T47D (cell line): ENCODE data around the gene CARD16.

Experiments used
- DNase-seq, 2 experiments: peaks; one replicate each; pipeline versions ENCODE4 v3.0.0 to v3.0.0-alpha.2; 2011 to 2012; ENCODE audit warnings: low read depth in 1 of 2, low spot score in 1 of 2
- JUND ChIP-seq: IDR thresholded peaks from 2 replicates; pipeline ENCODE4 v1.6.1; 2012; ENCODE audit warnings: low read depth
- in situ Hi-C: cut with HindIII; loops from 2 replicates; pipeline ENCODE4 v1.10.0; 2016; ENCODE audit warnings: low sequenced_read_pairs, low pct_unique_long_range_greater_than_20kb

Gene CARD16

GRCh38 chr11:105033781-105034180 lies 11.4 kb downstream of the CARD16 start:
- in situ Hi-C loops = no loop called here
- no peak for DNase-seq
- TF ChIP-seq JUND = no peak

GRCh38 chr11:105033343-105033742 lies 11.8 kb downstream of the CARD16 start:
- no peak for TF ChIP-seq JUND
- no peak for DNase-seq
- in situ Hi-C loops = no loop called here

- no peak for DNase-seq
- in situ Hi-C loops = no loop called here
- TF ChIP-seq JUND = no peak
Observed at GRCh38 chr11:105032495-105032894, 12.6 kb downstream of the CARD16 start.

- DNase-seq = no peak
- in situ Hi-C loops = no loop called here
- no peak for TF ChIP-seq JUND
Observed at GRCh38 chr11:105027678-105028077, 17.5 kb downstream of the CARD16 start.

GRCh38 chr11:105024394-105024793 lies 20.7 kb downstream of the CARD16 start:
- TF ChIP-seq JUND = no peak
- in situ Hi-C loops = no loop called here

GRCh38 chr11:105023003-105023402 lies 22.1 kb downstream of the CARD16 start, which contains the start of gene CASP5:
Gene CASP5 (minus strand): TSS chr11:105023168. CDS start chr11:105023136, 32 bp downstream.
- in situ Hi-C loops = no loop called here
- TF ChIP-seq JUND = no peak
- no peak for DNase-seq

More at GRCh38 chr11:105024394-105024793, 20.7 kb downstream of the CARD16 start:
- DNase-seq = no peak

GRCh38 chr11:105022527-105022926 lies 22.6 kb downstream of the CARD16 start:
- DNase-seq = no peak
- in situ Hi-C loops = no loop called here
- no peak for TF ChIP-seq JUND

GRCh38 chr11:105007463-105007862 lies 37.7 kb downstream of the CARD16 start:
- in situ Hi-C loops = no loop called here
- no peak for DNase-seq
- TF ChIP-seq JUND = no peak

- in situ Hi-C loops = no loop called here
- TF ChIP-seq JUND = no peak
- DNase-seq = no peak
Observed at GRCh38 chr11:105005451-105005845, 39.7 kb downstream of the CARD16 start.

GRCh38 chr11:105004021-105004420 lies 41.1 kb downstream of the CARD16 start:
- in situ Hi-C loops = no loop called here

GRCh38 chr11:105003151-105003550 lies 42.0 kb downstream of the CARD16 start:
- in situ Hi-C loops = no loop called here
- TF ChIP-seq JUND = no peak
- DNase-seq = no peak

More at GRCh38 chr11:105004021-105004420, 41.1 kb downstream of the CARD16 start:
- no peak for TF ChIP-seq JUND
- DNase-seq = no peak

GRCh38 chr11:105000797-105001196 lies 44.3 kb downstream of the CARD16 start:
- TF ChIP-seq JUND = no peak
- in situ Hi-C loops = no loop called here
- peak in 1 of 2 experiments; percentile 35 for DNase-seq

GRCh38 chr11:105000167-105000566 lies 45.0 kb downstream of the CARD16 start:
- in situ Hi-C loops = no loop called here
- no peak for TF ChIP-seq JUND

GRCh38 chr11:104999721-105000120 lies 45.4 kb downstream of the CARD16 start:
- no peak for DNase-seq
- no peak for TF ChIP-seq JUND
- in situ Hi-C loops = no loop called here

More at GRCh38 chr11:105000167-105000566, 45.0 kb downstream of the CARD16 start:
- peak in 1 of 2 experiments; percentile 62 for DNase-seq
